HEK293T (cell line): ENCODE results near the gene CDH24.

Experiments
- CTCF ChIA-PET: fragments of 350-600 bp; formaldehyde crosslinking; extraction: SDS; loops from one replicate; lab custom pipeline; 2021; ENCODE audit warnings: antibody characterized with exemption, inconsistent platforms; lab: Yijun Ruan, JAX
- POLR2A ChIA-PET: fragments of 350-600 bp; formaldehyde crosslinking; extraction: SDS; loops from one replicate; lab custom pipeline; 2020; ENCODE audit warnings: antibody characterized with exemption, inconsistent platforms; lab: Yijun Ruan, JAX
- DNase-seq: peaks from one replicate; pipeline ENCODE4 v3.0.0; 2012; ENCODE audit warnings: mixed read lengths; ENCODE audit errors: extremely low spot score
- ARNT ChIP-seq: fragments of 450-650 bp; IDR thresholded peaks from 2 replicates; pipeline ENCODE4 v1.6.1; 2017; ENCODE audit warnings: mild to moderate bottlenecking
- BHLHE40 ChIP-seq: fragments of 450-650 bp; IDR thresholded peaks from 2 replicates; pipeline ENCODE4 v1.6.1; 2016; ENCODE audit warnings: mild to moderate bottlenecking, moderate library complexity, borderline replicate concordance
- CTBP1 ChIP-seq: fragments of 450-650 bp; IDR thresholded peaks from 2 replicates; pipeline ENCODE4 v1.6.1; 2016; ENCODE audit warnings: borderline replicate concordance
- ELF4 ChIP-seq: fragments of 450-650 bp; IDR thresholded peaks from 2 replicates; pipeline ENCODE4 v1.6.1; 2017; ENCODE audit warnings: antibody characterized with exemption
- FOXA1 ChIP-seq: fragments of 450-650 bp; IDR thresholded peaks from 2 replicates; pipeline ENCODE4 v1.6.1; 2016; ENCODE audit warnings: mild to moderate bottlenecking
- FOXK2 ChIP-seq: fragments of 450-650 bp; IDR thresholded peaks from 2 replicates; pipeline ENCODE4 v1.6.1; 2016; ENCODE audit warnings: mild to moderate bottlenecking
- FOXM1 ChIP-seq: fragments of 450-650 bp; IDR thresholded peaks from 2 replicates; pipeline ENCODE4 v1.6.1; 2017; ENCODE audit warnings: mild to moderate bottlenecking, borderline replicate concordance
- HDGF ChIP-seq: fragments of 450-650 bp; IDR thresholded peaks from 2 replicates; pipeline ENCODE4 v1.6.1; 2017; ENCODE audit warnings: antibody characterized with exemption, borderline replicate concordance
- L3MBTL2 ChIP-seq: fragments of 450-650 bp; conservative IDR thresholded peaks from 2 replicates; pipeline ENCODE4 v1.6.1; 2016; ENCODE audit warnings: mild to moderate bottlenecking
- LEF1 ChIP-seq: fragments of 450-650 bp; IDR thresholded peaks from 2 replicates; pipeline ENCODE4 v1.6.1; 2017; ENCODE audit warnings: mild to moderate bottlenecking, borderline replicate concordance
- NFRKB ChIP-seq: fragments of 450-650 bp; IDR thresholded peaks from 2 replicates; pipeline ENCODE4 v1.6.1; 2016; ENCODE audit warnings: mild to moderate bottlenecking, moderate library complexity
- SP1 ChIP-seq: fragments of 450-650 bp; IDR thresholded peaks from 2 replicates; pipeline ENCODE4 v1.6.1; 2017
- SUZ12 ChIP-seq: fragments of 450-650 bp; IDR thresholded peaks from 2 replicates; pipeline ENCODE4 v1.6.1; 2016; ENCODE audit warnings: mild to moderate bottlenecking
- TARDBP ChIP-seq: fragments of 450-650 bp; IDR thresholded peaks from 2 replicates; pipeline ENCODE4 v1.6.1; 2016
- ZNF384 ChIP-seq: fragments of 450-650 bp; IDR thresholded peaks from 2 replicates; pipeline ENCODE4 v1.6.1; 2016
- TF ChIP-seq, protein P1 (sequence below): fragments of 450-650 bp; IDR thresholded peaks from 2 replicates; pipeline ENCODE4 v1.6.1; 2016

CDH24 gene, protein sequence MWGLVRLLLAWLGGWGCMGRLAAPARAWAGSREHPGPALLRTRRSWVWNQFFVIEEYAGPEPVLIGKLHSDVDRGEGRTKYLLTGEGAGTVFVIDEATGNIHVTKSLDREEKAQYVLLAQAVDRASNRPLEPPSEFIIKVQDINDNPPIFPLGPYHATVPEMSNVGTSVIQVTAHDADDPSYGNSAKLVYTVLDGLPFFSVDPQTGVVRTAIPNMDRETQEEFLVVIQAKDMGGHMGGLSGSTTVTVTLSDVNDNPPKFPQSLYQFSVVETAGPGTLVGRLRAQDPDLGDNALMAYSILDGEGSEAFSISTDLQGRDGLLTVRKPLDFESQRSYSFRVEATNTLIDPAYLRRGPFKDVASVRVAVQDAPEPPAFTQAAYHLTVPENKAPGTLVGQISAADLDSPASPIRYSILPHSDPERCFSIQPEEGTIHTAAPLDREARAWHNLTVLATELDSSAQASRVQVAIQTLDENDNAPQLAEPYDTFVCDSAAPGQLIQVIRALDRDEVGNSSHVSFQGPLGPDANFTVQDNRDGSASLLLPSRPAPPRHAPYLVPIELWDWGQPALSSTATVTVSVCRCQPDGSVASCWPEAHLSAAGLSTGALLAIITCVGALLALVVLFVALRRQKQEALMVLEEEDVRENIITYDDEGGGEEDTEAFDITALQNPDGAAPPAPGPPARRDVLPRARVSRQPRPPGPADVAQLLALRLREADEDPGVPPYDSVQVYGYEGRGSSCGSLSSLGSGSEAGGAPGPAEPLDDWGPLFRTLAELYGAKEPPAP

DNA sequence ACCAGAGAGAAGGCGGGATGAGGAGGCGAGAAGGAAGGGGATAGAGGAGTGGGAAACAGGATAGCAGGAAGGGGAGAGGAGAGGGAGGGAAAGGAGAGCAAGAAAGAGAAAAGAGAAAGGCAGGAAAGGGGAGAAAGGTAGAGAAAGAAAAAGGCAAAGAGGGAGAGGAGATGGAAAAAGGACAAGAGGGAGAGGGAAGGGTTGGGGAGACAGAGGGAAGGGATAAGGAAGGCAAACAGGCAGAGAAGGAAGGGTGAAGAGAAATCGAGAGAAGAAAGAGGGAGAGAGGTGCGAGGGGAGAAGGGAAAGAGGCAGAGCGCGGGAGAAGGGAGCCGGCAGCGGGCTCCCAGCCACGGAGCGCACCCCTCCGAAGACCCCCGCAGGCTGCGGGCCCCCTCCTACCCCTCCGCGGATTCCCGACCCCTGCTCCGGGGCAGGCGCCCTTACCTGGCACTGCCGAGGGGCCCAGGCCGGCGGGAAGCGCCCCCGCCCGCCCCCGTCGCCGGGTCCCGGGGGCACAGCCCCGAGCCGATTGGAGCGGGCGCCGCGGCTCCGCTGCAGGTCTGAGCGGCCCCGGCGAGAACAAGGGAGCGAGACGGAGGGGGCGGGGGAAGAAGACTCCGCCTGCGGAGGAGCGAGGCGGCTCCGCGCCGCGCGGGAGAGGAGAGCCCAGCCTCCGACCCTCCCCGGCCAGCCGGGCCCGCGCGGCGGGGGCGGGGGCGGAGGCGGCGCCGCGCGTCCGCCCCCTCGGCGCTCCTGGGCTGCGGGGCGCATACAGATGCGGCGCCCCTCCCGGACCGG lies at the start of gene CDH24:
Gene CDH24, minus strand, starts transcription at position 565 of the 801 bp plus-strand sequence. CDS start 1,787 bp downstream, outside the sequence.
- TF ChIP-seq ZNF384 (no peak), BHLHE40 (no peak), ARNT (no peak), NFRKB (no peak), SUZ12 (no peak), HDGF (no peak), L3MBTL2 (no peak), FOXK2 (no peak), FOXA1 (no peak), ELF4 (no peak)
- ChIA-PET CTCF (interaction anchor here (0.6 to 9.0 kb wide), 20 partner anchors 9 to 500 kb away, joined by 3 to 159 read pairs (median 6); partner anchors contain the start of genes AJUBA and PRMT5), POLR2A (interaction anchor here (0.6 to 6.4 kb wide), 17 partner anchors 8 to 127 kb away, joined by 3 to 51 read pairs (median 9); partner anchors contain the start of genes ACIN1, AJUBA, C14orf119 and HAUS4)
- DNase-seq: peak; percentile 77

DNA sequence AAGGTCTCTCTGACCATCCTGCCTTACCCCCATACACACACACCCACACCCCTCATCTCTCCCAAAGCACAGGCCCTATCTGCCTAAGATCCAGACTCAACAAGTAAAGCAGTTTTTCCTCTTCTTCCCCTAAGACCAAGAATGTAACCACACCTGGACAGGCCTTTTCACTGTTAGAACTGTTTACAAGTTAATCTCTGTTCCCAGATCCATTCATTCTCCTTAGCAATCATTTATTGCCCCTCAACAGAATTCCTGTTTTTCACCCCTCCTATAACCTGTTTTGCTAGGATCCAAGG lies 49.4 kb upstream of the CDH24 start:
- ChIA-PET POLR2A (interaction anchor here (1.2 to 4.1 kb wide), 2 partner anchors 12 to 100 kb away, joined by 3 to 28 read pairs; partner anchors contain the start of genes ACIN1 and C14orf119), CTCF (interaction anchor here (0.5 to 1.2 kb wide), 3 partner anchors 10 to 30 kb away, joined by 5 to 6 read pairs (median 5); no protein-coding TSS in a partner anchor)
- no peak for TF ChIP-seq ARNT
- TF ChIP-seq TARDBP: no peak
- TF ChIP-seq FOXK2: no peak
- no peak for TF ChIP-seq BHLHE40
- no peak for TF ChIP-seq CTBP1
- TF ChIP-seq ELF4: no peak
- no peak for DNase-seq

DNA sequence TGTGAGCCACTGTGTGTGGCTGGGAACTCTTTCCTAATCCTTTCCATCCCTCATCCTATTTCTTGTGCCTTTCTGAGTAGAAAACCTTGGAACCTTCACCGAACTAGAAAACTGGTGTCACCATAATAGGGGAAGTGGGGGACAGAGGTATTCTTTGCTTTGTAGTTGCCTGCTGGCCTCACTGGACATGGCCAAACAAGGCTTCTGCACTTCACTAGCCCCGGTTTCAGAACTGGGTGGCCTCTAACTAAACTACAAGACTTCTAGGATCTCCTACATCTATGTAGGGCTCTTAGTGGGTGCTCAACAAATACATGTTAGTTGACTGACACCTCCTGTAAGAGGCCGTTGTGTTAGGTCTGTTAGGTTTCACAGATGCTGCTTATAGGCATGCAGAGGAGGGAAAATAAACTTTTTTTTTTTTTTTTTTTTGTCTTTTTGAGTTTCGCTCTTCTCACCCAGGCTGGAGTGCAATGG lies 48.1 kb upstream of the CDH24 start:
- TF ChIP-seq NFRKB (no peak), L3MBTL2 (no peak), CTBP1 (no peak), FOXM1 (no peak), BHLHE40 (no peak), FOXK2 (no peak), TARDBP (no peak), ELF4 (no peak), ARNT (no peak)
- TF ChIP-seq, protein P1, sequence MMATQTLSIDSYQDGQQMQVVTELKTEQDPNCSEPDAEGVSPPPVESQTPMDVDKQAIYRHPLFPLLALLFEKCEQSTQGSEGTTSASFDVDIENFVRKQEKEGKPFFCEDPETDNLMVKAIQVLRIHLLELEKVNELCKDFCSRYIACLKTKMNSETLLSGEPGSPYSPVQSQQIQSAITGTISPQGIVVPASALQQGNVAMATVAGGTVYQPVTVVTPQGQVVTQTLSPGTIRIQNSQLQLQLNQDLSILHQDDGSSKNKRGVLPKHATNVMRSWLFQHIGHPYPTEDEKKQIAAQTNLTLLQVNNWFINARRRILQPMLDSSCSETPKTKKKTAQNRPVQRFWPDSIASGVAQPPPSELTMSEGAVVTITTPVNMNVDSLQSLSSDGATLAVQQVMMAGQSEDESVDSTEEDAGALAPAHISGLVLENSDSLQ: no peak
- ChIA-PET CTCF (interaction anchor here (1.5 kb wide), 1 partner anchor 36 kb away, joined by 8 read pairs; no protein-coding TSS in a partner anchor), POLR2A (interaction anchor here (4.1 kb wide), 1 partner anchor 10 kb away, joined by 28 read pairs; the partner anchor contains the start of genes ACIN1 and C14orf119)
- no peak for DNase-seq

DNA sequence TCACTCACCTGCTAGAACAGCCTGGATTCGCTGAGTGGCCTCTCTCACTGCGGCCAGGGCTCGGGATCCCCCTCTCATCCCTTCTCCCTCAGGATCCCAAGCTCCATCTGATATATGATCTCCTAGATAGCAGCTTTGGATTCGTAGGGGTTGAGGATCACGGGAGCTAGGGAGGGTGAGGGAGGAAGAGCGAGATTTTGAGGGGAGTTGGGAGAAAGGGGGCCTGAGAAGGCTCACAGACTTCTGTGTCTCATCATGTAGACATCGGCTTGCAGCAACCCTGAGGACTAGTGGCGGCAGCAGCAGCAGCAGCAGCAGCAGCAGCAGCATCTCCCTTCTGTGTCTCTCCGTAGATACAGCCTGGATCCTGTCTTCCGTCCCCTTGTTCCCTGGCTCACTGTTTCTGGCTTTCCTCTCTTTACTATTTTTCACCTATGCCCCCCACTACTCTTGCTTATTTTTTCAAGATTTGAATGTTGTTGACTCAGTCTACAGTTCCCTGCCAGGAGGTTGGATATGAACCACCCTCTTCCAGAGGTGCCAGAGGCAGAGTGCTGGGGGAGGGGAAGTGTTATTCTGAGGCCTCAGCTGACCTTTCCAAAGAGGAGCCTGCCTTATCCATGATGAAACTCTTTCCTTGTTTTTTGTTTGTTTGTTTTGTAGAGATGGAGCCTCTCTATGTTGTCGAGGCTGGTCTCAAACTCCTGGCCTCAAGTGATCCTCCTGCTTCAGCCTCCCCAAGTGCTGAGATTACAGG lies 47.4 kb upstream of the CDH24 start, which contains the start of gene CIROP:
Gene CIROP, minus strand, starts transcription at position 399 of the 757 bp plus-strand sequence. Its CDS starts 69 bp downstream, at position 330.
- CTCF ChIA-PET: interaction anchor here (0.9 to 1.5 kb wide), 2 partner anchors 10 to 36 kb away, joined by 3 to 8 read pairs; partner anchors contain the start of gene ACIN1
- POLR2A ChIA-PET: interaction anchor here (4.1 kb wide), 1 partner anchor 10 kb away, joined by 28 read pairs; the partner anchor contains the start of genes ACIN1 and C14orf119
- no peak for DNase-seq
- TF ChIP-seq FOXK2: no peak
- no peak for TF ChIP-seq SP1
- TF ChIP-seq TARDBP: no peak
- TF ChIP-seq HDGF: no peak
- TF ChIP-seq FOXA1: no peak
- no peak for TF ChIP-seq LEF1
- TF ChIP-seq ZNF384: no peak
- TF ChIP-seq ARNT: no peak
- no peak for TF ChIP-seq SUZ12
- TF ChIP-seq, protein P1: no peak
- no peak for TF ChIP-seq BHLHE40

DNA sequence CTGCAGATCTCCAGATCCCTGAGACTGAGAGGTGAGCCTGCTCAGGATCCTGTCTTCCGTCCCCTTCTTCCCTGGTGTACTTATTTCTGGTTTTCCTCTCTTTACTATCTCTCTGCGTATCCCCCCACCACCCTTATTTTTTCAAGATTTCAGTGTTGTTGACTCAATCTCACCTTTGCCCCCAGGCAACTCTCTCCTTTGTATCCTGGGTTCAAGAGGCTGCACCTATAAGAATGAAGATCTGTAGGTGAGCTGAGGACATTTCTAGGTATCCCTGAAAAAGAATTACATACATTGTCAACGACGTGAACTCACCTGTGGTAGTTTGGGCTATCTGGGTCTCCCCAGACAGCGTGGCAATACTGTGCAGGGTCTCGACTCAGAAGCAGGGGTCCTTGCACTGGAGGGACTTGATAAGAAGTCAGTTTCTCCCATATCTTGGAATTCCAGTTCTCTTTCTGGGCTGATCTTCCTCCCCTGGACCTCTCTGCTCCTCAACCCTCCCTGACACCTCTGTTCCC lies 46.8 kb upstream of the CDH24 start:
- CTCF ChIA-PET: interaction anchor here (0.9 to 1.5 kb wide), 2 partner anchors 9 to 35 kb away, joined by 3 to 8 read pairs; partner anchors contain the start of gene ACIN1
- TF ChIP-seq ZNF384 (no peak), SUZ12 (no peak), ARNT (no peak), NFRKB (no peak), ELF4 (no peak), SP1 (no peak), FOXM1 (no peak), HDGF (no peak), TARDBP (no peak), BHLHE40 (no peak)
- TF ChIP-seq, protein P1: no peak
- POLR2A ChIA-PET: interaction anchor here (4.1 kb wide), 1 partner anchor 9 kb away, joined by 28 read pairs; the partner anchor contains the start of genes ACIN1 and C14orf119
- DNase-seq: no peak
